HCT116 (cell line): ENCODE measurements around the gene CYGB. TPM values are rescaled to one million over a fixed set of nuclear protein-coding genes. Genes with fewer than 3 reads are reported as not detected.

Experiments
- ATAC-seq: fragments of 200-7000 bp; cut with Tn5 transposase; 2 replicates; pipeline ENCODE4 v1.9.1; 2020; ENCODE audit warnings: mild to moderate bottlenecking, moderate library complexity
- BruUV-seq: library from RNA; stranded (reverse); fragments of 400-500 nt; replicated peaks from 2 replicates; lab custom pipeline; 2021; lab: Mats Ljungman, UMichigan
- CTCF ChIA-PET: fragments of 300-600 bp; sonication (Branson Sonifier 250); formaldehyde crosslinking; loops from one replicate; lab custom pipeline; 2021; ENCODE audit warnings: antibody characterized with exemption; lab: Charles Lee
- POLR2A ChIA-PET: fragments of 300-600, 350-600 bp; sonication (Branson Sonifier 250); formaldehyde crosslinking; loops from one replicate; lab custom pipeline; 2021; ENCODE audit warnings: antibody characterized with exemption; lab: Charles Lee
- RAD21 ChIA-PET, 2 experiments: fragments of 300-600 bp; sonication (Branson Sonifier 250); formaldehyde crosslinking; loops; one replicate each; lab custom pipeline; 2023; ENCODE audit warnings: low total read pairs in 2 of 2; ENCODE audit not compliant: uncharacterized antibody in 2 of 2, unreplicated experiment in 2 of 2, low non-redundant PET in 1 of 2; lab: Charles Lee
- DNase-seq: peaks from one replicate; pipeline ENCODE4 v3.0.0-alpha.2; 2010; ENCODE audit warnings: low read depth, low spot score
- H2AFZ ChIP-seq: fragments of 200-600 bp; shearing (Covaris generic), sonication (generic); 2 replicates; pipeline ENCODE4 v1.6.1; 2017; ENCODE audit warnings: low read depth, mixed run types, mixed read lengths, antibody characterized with exemption, low read length; ENCODE audit not compliant: poor library complexity, severe bottlenecking
- H3K27ac ChIP-seq: 2 replicates; pipeline ENCODE4 v1.5.1; 2012; ENCODE audit warnings: low read depth, low read length
- H3K27me3 ChIP-seq: fragments of 200-600 bp; sonication (generic); 2 replicates; pipeline ENCODE4 v1.6.1; 2016; ENCODE audit warnings: mixed run types, low read length, mixed read lengths; ENCODE audit not compliant: insufficient read depth
- H3K36me3 ChIP-seq, 2 experiments: fragments of 200-500 bp in 1 of 2; fragments of 200-600 bp in 1 of 2; sonication (Bioruptor generic) in 1 of 2; sonication (generic) in 1 of 2; 2 replicates each; pipeline versions ENCODE4 v1.5.1 to v1.6.1; 2014 to 2016; ENCODE audit warnings: low read length in 2 of 2, inconsistent platforms in 1 of 2, mixed read lengths in 1 of 2, mixed run types in 1 of 2; ENCODE audit not compliant: insufficient read depth in 2 of 2, control insufficient read depth in 1 of 2
- H3K4me1 ChIP-seq, 2 experiments: fragments of 200-600 bp in 1 of 2; sonication (generic) in 1 of 2; 2 replicates each; pipeline versions ENCODE4 v1.5.1 to v1.6.1; 2012 to 2017; ENCODE audit warnings: low read length in 2 of 2, inconsistent platforms in 1 of 2, mild to moderate bottlenecking in 1 of 2, mixed read lengths in 1 of 2, mixed run types in 1 of 2, moderate library complexity in 1 of 2; ENCODE audit not compliant: insufficient read depth in 2 of 2, control insufficient read depth in 1 of 2
- H3K4me2 ChIP-seq: fragments of 200-600 bp; sonication (generic); 2 replicates; pipeline ENCODE4 v1.6.1; 2017; ENCODE audit warnings: mixed run types, low read length, mixed read lengths
- H3K4me3 ChIP-seq, 2 experiments: fragments of 200-600 bp in 1 of 2; sonication (generic) in 1 of 2; replicated peaks in 1 of 2; 2 replicates each; pipeline ENCODE4 v1.5.1; 2011 to 2016; ENCODE audit warnings: low read length in 2 of 2, control low read depth in 1 of 2, low read depth in 1 of 2, mild to moderate bottlenecking in 1 of 2, mixed read lengths in 1 of 2, mixed run types in 1 of 2
- H3K79me2 ChIP-seq: fragments of 200-600 bp; sonication (generic); 2 replicates; pipeline ENCODE4 v1.6.1; 2017; ENCODE audit warnings: mild to moderate bottlenecking, mixed run types, low read length, moderate library complexity, mixed read lengths; ENCODE audit not compliant: insufficient read depth
- H3K9ac ChIP-seq: fragments of 200-600 bp; sonication (generic); 2 replicates; pipeline ENCODE4 v1.6.1; 2016; ENCODE audit warnings: low read length, mixed read lengths
- H3K9me2 ChIP-seq: fragments of 200-600 bp; sonication (generic), shearing (Covaris generic); 2 replicates; pipeline ENCODE4 v1.6.1; 2017; ENCODE audit warnings: mixed run types, mild to moderate bottlenecking, moderate library complexity; ENCODE audit not compliant: insufficient read depth
- H3K9me3 ChIP-seq, 2 experiments: fragments of 200-500 bp in 1 of 2; fragments of 200-600 bp in 1 of 2; sonication (Bioruptor generic) in 1 of 2; sonication (generic) in 1 of 2; 2 replicates each; pipeline ENCODE4 v1.6.1; 2014 to 2017; ENCODE audit warnings: low read length in 2 of 2, mixed read lengths in 2 of 2, inconsistent platforms in 1 of 2, low read depth in 1 of 2, mild to moderate bottlenecking in 1 of 2, mixed run types in 1 of 2, moderate library complexity in 1 of 2; ENCODE audit not compliant: control insufficient read depth in 1 of 2, insufficient read depth in 1 of 2
- H4K20me1 ChIP-seq: fragments of 200-600 bp; sonication (generic), shearing (Covaris generic); 2 replicates; pipeline ENCODE4 v1.6.1; 2017; ENCODE audit warnings: mixed run types, mild to moderate bottlenecking, moderate library complexity; ENCODE audit not compliant: insufficient read depth
- CEBPB ChIP-seq: IDR thresholded peaks from 2 replicates; pipeline ENCODE4 v1.6.1; 2012; ENCODE audit warnings: low read depth
- CTCF ChIP-seq, 3 experiments: fragments of 200-600 bp in 1 of 3; sonication (generic) in 1 of 3; IDR thresholded peaks in 2 of 3; conservative IDR thresholded peaks in 1 of 3; 2 replicates each; pipeline ENCODE4 v1.5.1; 2012 to 2017; ENCODE audit warnings: low read depth in 2 of 3, low read length in 2 of 3, antibody characterized with exemption in 1 of 3, borderline replicate concordance in 1 of 3, control low read depth in 1 of 3, mild to moderate bottlenecking in 1 of 3, mixed read lengths in 1 of 3, mixed run types in 1 of 3, moderate library complexity in 1 of 3; ENCODE audit not compliant: insufficient read depth in 1 of 3
- EGR1 ChIP-seq: IDR thresholded peaks from 2 replicates; pipeline ENCODE4 v1.6.1; 2012; ENCODE audit warnings: low read depth
- ELF1 ChIP-seq: IDR thresholded peaks from 2 replicates; pipeline ENCODE4 v1.6.1; 2012; ENCODE audit warnings: low read depth, borderline replicate concordance
- EZH2phosphoT487 ChIP-seq: fragments of 200-600 bp; IDR thresholded peaks from 2 replicates; pipeline ENCODE4 v1.6.1; 2018; ENCODE audit warnings: antibody characterized with exemption, borderline replicate concordance
- MAX ChIP-seq: IDR thresholded peaks from 2 replicates; pipeline ENCODE4 v1.6.1; 2012
- POLR2AphosphoS5 ChIP-seq: IDR thresholded peaks from 2 replicates; pipeline ENCODE4 v1.6.1; 2011; ENCODE audit warnings: mild to moderate bottlenecking, low read depth, low read length, moderate library complexity
- SIN3A ChIP-seq: IDR thresholded peaks from 2 replicates; pipeline ENCODE4 v1.6.1; 2012; ENCODE audit warnings: low read depth
- YY1 ChIP-seq: IDR thresholded peaks from 2 replicates; pipeline ENCODE4 v1.6.1; 2011; ENCODE audit warnings: low read length, low read depth, moderate library complexity, mild to moderate bottlenecking; ENCODE audit not compliant: insufficient replicate concordance; ENCODE audit errors: extremely low read depth
- ZNF274 ChIP-seq: fragments of 200-500 bp; sonication (Bioruptor generic); IDR thresholded peaks from 2 replicates; pipeline ENCODE4 v1.6.1; 2014; ENCODE audit warnings: mild to moderate bottlenecking, low read depth, low read length, inconsistent platforms
- intact Hi-C: fragments of 100-400 bp; cut with micrococcal nuclease; formaldehyde crosslinking; loops from 2 replicates; pipeline ENCODE4 v1.10.0; 2022
- total RNA-seq: library from RNA; stranded (reverse); gene quantifications from one replicate; pipeline ENCODE4 v1.2.1, GENCODE V29; 2021; ENCODE audit not compliant: unreplicated experiment
- TF ChIP-seq, protein P1 (sequence below): IDR thresholded peaks from 2 replicates; pipeline ENCODE4 v1.6.1; 2012; ENCODE audit warnings: low read depth
- TF ChIP-seq, protein P2 (sequence below): IDR thresholded peaks from 2 replicates; pipeline ENCODE4 v1.6.1; 2012

CYGB gene
- total RNA-seq, 1 experiment from 2014 or later = 0.66 TPM

- peaks cover 5 to 6% of the 10 kb centered on the region in 2 experiments; a peak in 1 of 4 replicates for H3K36me3 ChIP-seq
- no peak for TF ChIP-seq CEBPB
- TF ChIP-seq, protein P1, sequence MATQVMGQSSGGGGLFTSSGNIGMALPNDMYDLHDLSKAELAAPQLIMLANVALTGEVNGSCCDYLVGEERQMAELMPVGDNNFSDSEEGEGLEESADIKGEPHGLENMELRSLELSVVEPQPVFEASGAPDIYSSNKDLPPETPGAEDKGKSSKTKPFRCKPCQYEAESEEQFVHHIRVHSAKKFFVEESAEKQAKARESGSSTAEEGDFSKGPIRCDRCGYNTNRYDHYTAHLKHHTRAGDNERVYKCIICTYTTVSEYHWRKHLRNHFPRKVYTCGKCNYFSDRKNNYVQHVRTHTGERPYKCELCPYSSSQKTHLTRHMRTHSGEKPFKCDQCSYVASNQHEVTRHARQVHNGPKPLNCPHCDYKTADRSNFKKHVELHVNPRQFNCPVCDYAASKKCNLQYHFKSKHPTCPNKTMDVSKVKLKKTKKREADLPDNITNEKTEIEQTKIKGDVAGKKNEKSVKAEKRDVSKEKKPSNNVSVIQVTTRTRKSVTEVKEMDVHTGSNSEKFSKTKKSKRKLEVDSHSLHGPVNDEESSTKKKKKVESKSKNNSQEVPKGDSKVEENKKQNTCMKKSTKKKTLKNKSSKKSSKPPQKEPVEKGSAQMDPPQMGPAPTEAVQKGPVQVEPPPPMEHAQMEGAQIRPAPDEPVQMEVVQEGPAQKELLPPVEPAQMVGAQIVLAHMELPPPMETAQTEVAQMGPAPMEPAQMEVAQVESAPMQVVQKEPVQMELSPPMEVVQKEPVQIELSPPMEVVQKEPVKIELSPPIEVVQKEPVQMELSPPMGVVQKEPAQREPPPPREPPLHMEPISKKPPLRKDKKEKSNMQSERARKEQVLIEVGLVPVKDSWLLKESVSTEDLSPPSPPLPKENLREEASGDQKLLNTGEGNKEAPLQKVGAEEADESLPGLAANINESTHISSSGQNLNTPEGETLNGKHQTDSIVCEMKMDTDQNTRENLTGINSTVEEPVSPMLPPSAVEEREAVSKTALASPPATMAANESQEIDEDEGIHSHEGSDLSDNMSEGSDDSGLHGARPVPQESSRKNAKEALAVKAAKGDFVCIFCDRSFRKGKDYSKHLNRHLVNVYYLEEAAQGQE = no peak
- no peak for TF ChIP-seq ELF1
- no peak for TF ChIP-seq MAX
- no peak for TF ChIP-seq CTCF (IDR thresholded peaks at IDR 0.05 in 2 of 3, conservative IDR thresholded peaks at IDR 0.05 in 1 of 3; ENCODE audit: borderline replicate concordance in 1 of 3, insufficient read depth in 1 of 3, low read depth in 2 of 3, low read length in 2 of 3)
- no peak for TF ChIP-seq YY1
- TF ChIP-seq, protein P2, sequence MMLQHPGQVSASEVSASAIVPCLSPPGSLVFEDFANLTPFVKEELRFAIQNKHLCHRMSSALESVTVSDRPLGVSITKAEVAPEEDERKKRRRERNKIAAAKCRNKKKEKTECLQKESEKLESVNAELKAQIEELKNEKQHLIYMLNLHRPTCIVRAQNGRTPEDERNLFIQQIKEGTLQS = no peak
- TF ChIP-seq EGR1 = no peak
- no peak for TF ChIP-seq EZH2phosphoT487
- no peak for TF ChIP-seq SIN3A
- no peak for TF ChIP-seq ZNF274
- no peak for TF ChIP-seq POLR2AphosphoS5
- H3K9ac ChIP-seq = no peak overlapping the region
- no peak for ATAC-seq
- no peak overlapping the region for H3K4me3 ChIP-seq
- no peak for DNase-seq
- H3K4me2 ChIP-seq = peak overlapping the region; percentile 42
- no peaks in the 10 kb centered on the region for H3K9me2 ChIP-seq
- no peak overlapping the region for H2AFZ ChIP-seq
- peaks cover 25 to 44% of the 10 kb centered on the region in 2 experiments for H3K4me1 ChIP-seq
- H4K20me1 ChIP-seq = no peaks in the 10 kb centered on the region
- POLR2A ChIA-PET = interaction anchor here (1.1 kb wide), 1 partner anchor 37 kb away, joined by 3 read pairs; no protein-coding TSS in a partner anchor
- intact Hi-C loops = no loop called here
- H3K27ac ChIP-seq = peak overlapping the region; percentile 16
- no peaks in the 10 kb centered on the region for H3K27me3 ChIP-seq
- no peaks in the 10 kb centered on the region for H3K9me3 ChIP-seq
- no peaks in the 10 kb centered on the region; the same call in 1 of the 2 replicates for H3K79me2 ChIP-seq
- RAD21 ChIA-PET = no interaction called here
- BruUV-seq = no TSS peak
- CTCF ChIA-PET = interaction anchor here (1.0 kb wide), 2 partner anchors 27 to 38 kb away, joined by 4 read pairs; no protein-coding TSS in a partner anchor
Observed at GRCh38 chr17:76485569-76485968, 51.9 kb downstream of the CYGB start.
